Activated naive CD4-positive, alpha-beta T cell treated with anti-CD3 and anti-CD28 coated beads, Interleukin-2, amount 10 ng/mL, durations not matched to agents 7 days and 5 days (primary cell): Measurements from ENCODE around the gene IQCB1.

Experiments
- CTCF ChIA-PET: fragments of 350-600 bp; sonication (Branson Sonifier 250); formaldehyde crosslinking; loops from one replicate; lab custom pipeline; 2021; ENCODE audit warnings: antibody characterized with exemption; lab: Charles Lee
- DNase-seq: peaks from one replicate; pipeline ENCODE4 v3.0.0-alpha.2; 2020
- H3K27ac Mint-ChIP-seq: one replicate; pipeline ENCODE4 v1.8.0; 2021; ENCODE audit warnings: mild to moderate bottlenecking, moderate library complexity, mixed read lengths
- H3K27me3 Mint-ChIP-seq: one replicate; pipeline ENCODE4 v1.8.0; 2021; ENCODE audit warnings: mild to moderate bottlenecking, mixed read lengths
- H3K36me3 Mint-ChIP-seq: one replicate; pipeline ENCODE4 v1.8.0; 2021; ENCODE audit warnings: mixed read lengths
- H3K4me1 Mint-ChIP-seq: one replicate; pipeline ENCODE4 v1.8.0; 2021; ENCODE audit warnings: mixed read lengths
- H3K4me3 Mint-ChIP-seq: one replicate; pipeline ENCODE4 v1.8.0; 2021; ENCODE audit warnings: mild to moderate bottlenecking, moderate library complexity, mixed read lengths
- H3K9me3 Mint-ChIP-seq: one replicate; pipeline ENCODE4 v1.8.0; 2021; ENCODE audit warnings: mixed read lengths

The IQCB1 gene

DNA sequence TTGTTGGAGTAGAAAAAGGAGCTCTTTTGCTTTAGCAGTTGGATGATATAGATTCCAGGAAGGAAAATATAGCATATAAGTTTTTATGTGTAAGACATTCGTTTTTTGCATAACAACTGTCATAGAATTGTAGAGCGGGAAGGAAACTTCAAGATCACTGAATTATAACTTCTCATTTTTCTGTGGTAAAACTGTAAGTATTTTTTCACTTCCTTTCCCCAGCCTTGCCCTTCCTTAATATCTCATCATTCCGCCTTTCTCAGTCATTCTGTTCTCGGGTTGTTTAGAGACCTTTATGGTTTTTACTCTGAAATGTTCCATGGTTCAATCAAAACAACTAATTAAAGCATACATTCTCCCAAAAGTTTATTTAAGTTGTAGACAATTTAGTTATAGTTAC is 1.2 kb upstream of the IQCB1 start:
- Mint-ChIP-seq H3K4me1 (peaks cover 47% of the 10 kb centered on the region), H3K27ac (peak overlapping the region; percentile 93), H3K27me3 (no peaks in the 10 kb centered on the region), H3K9me3 (no peaks in the 10 kb centered on the region), H3K36me3 (peaks cover 28% of the 10 kb centered on the region), H3K4me3 (peak overlapping the region; percentile 91)
- CTCF ChIA-PET = no interaction called here
- no peak for DNase-seq

DNA sequence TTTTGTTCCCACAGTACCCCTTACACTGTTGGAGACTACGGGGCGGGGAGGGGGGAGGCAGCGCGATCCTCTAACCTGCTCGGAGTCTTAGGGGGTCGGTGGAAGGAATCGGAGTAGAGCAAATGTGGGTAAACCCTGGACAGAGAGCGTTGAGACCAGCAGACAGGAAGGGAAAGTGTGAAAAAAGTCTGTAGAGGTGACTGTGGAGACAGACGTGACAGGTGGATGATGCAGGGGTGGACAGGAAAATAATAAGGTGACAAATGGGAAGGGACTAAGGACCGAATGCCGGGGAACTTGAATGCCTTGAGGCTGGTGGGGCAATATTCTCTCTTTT is 573 bp upstream of the IQCB1 start:
- Mint-ChIP-seq H3K36me3 (peaks cover 28% of the 10 kb centered on the region), H3K27me3 (no peaks in the 10 kb centered on the region), H3K27ac (peak overlapping the region; percentile 93), H3K4me3 (peak overlapping the region; percentile 91), H3K4me1 (peaks cover 47% of the 10 kb centered on the region), H3K9me3 (no peaks in the 10 kb centered on the region)
- CTCF ChIA-PET = no interaction called here
- DNase-seq = no peak

GRCh38 chr3:121834157-121834670 is 646 bp downstream of the IQCB1 start:
- Mint-ChIP-seq H3K36me3 (peaks cover 29% of the 10 kb centered on the region), H3K27me3 (no peaks in the 10 kb centered on the region), H3K9me3 (no peaks in the 10 kb centered on the region), H3K27ac (peak overlapping the region; percentile 93), H3K4me1 (peaks cover 47% of the 10 kb centered on the region), H3K4me3 (peak overlapping the region; percentile 91)
- DNase-seq = no peak
- CTCF ChIA-PET = interaction anchor here (0.9 kb wide), 1 partner anchor 267 kb away, joined by 4 read pairs; no protein-coding TSS in a partner anchor

DNA sequence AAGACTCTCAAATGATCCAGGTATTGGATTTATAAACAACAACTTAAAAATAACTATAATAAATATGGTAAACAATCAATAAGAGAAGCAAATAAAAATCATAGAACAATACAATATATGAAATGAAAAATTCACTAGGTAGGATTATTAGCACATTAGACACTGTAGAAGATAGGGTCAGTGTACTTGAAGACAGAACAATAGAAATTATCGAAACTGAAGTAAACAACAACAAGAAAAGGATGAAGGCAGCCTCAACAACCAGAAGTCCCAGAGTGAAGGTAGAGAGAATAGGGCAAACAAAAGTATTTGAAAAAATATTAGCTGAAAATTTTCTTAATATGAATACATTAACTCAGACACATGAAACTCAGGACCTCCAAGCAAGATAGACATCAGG is 11.9 kb downstream of the IQCB1 start:
- no peak for DNase-seq
- peaks cover 12% of the 10 kb centered on the region for H3K4me1 Mint-ChIP-seq
- no peaks in the 10 kb centered on the region for H3K27me3 Mint-ChIP-seq
- CTCF ChIA-PET = no interaction called here
- H3K36me3 Mint-ChIP-seq = peaks cover 78% of the 10 kb centered on the region
- H3K9me3 Mint-ChIP-seq = peaks cover 16% of the 10 kb centered on the region
- no peak overlapping the region for H3K4me3 Mint-ChIP-seq
- no peak overlapping the region for H3K27ac Mint-ChIP-seq

DNA sequence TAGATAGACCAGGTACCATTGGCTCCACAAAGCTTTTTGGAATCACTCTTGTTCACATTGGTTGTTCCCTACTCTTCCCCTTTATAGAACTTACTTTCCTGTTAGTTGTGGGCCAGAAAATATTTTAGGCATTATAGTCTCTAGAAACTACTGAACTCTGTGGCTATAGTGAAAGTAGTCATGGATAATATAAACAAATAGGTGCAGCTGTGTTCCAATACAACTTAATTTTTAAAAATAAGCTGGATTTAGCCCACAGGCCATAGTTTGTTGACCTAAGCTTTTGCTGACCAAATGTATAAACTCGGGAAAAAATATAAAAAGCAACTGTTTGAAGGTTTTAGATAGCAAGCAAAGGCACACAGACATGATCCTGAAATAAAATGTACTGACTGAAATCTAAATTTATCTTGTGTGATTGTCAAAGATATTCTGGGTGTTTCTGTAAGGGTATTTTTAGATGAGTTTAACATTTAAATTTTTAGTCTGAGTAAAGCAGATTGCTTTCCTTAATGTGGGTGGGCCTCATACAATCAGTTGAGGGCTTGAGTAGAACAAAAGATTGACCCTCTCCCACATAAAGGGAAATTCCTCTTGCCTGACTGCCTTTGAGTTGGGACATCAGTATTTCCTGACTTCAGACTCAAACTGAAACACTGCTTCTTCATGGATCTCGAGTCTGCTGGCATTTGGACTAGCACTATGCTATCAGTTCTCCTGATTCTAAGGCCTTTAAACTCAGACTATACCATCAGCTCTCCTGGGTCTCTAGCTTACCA is 13.2 kb downstream of the IQCB1 start:
- CTCF ChIA-PET = interaction anchor here (0.6 to 0.7 kb wide), 2 partner anchors 10 to 438 kb away, joined by 3 to 4 read pairs; no protein-coding TSS in a partner anchor
- peaks cover 22% of the 10 kb centered on the region for H3K9me3 Mint-ChIP-seq
- no peak overlapping the region for H3K4me3 Mint-ChIP-seq
- H3K4me1 Mint-ChIP-seq = peaks cover 21% of the 10 kb centered on the region
- H3K36me3 Mint-ChIP-seq = peaks cover 78% of the 10 kb centered on the region
- H3K27ac Mint-ChIP-seq = peak overlapping the region; percentile 3
- DNase-seq = no peak
- no peaks in the 10 kb centered on the region for H3K27me3 Mint-ChIP-seq

- CTCF ChIA-PET = no interaction called here
- H3K4me3 Mint-ChIP-seq = no peak overlapping the region
- DNase-seq = no peak
- no peak overlapping the region for H3K27ac Mint-ChIP-seq
- H3K36me3 Mint-ChIP-seq = peaks cover 80% of the 10 kb centered on the region
- H3K27me3 Mint-ChIP-seq = no peaks in the 10 kb centered on the region
- peaks cover 24% of the 10 kb centered on the region for H3K9me3 Mint-ChIP-seq
- peaks cover 21% of the 10 kb centered on the region for H3K4me1 Mint-ChIP-seq
These were observed 15.6 kb downstream of the IQCB1 start for GRCh38 chr3:121819236-121819635.

GRCh38 chr3:121818578-121818977 is 16.3 kb downstream of the IQCB1 start:
- no peak overlapping the region for H3K4me3 Mint-ChIP-seq
- DNase-seq = no peak
- peaks cover 80% of the 10 kb centered on the region for H3K36me3 Mint-ChIP-seq
- CTCF ChIA-PET = no interaction called here
- H3K27ac Mint-ChIP-seq = no peak overlapping the region
- peaks cover 23% of the 10 kb centered on the region for H3K4me1 Mint-ChIP-seq
- H3K27me3 Mint-ChIP-seq = no peaks in the 10 kb centered on the region
- peaks cover 24% of the 10 kb centered on the region for H3K9me3 Mint-ChIP-seq

DNA sequence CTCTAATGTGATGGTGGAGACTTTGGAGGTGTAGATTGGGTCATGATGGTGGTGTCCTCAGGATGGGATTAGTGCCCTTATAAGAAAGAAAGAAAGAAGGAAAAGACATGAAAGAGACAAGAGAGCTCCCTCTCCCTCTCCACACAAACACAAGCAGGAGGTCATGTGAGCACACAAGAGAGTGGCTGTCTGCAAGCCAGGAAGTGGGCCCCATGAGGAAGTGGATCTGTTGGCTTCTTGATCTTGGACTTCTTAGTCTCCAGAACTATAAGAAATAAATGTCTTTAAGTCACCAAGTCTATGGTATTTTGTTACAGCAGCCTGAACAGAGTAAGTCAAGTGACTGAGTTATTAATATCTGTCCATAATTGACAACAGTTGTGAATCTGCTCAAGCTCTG is 17.1 kb downstream of the IQCB1 start:
- peaks cover 18% of the 10 kb centered on the region for H3K9me3 Mint-ChIP-seq
- H3K36me3 Mint-ChIP-seq = peaks cover 77% of the 10 kb centered on the region
- peaks cover 23% of the 10 kb centered on the region for H3K4me1 Mint-ChIP-seq
- no peaks in the 10 kb centered on the region for H3K27me3 Mint-ChIP-seq
- H3K4me3 Mint-ChIP-seq = no peak overlapping the region
- CTCF ChIA-PET = no interaction called here
- peak overlapping the region; percentile 61 for H3K27ac Mint-ChIP-seq
- peak; percentile 28 for DNase-seq

DNA sequence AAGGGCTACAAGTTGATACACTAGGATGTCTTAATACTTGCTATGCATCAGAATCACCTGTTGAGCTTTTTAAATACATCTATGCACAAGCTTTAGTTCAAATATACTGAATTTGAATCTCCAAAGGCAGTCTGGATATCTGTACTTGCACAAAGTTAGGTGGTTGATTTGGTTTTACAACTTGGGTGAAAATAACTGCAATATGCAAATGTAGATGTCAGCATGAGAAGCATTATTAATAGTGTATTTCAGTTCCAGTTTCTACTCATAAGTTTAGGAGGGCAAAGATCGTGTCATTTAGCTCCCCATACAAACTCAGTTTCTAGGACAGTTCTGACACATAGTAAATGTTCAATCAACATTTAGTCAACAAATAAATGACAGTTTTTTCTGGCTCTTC is 25.6 kb downstream of the IQCB1 start:
- Mint-ChIP-seq H3K27me3 (no peaks in the 10 kb centered on the region), H3K9me3 (no peaks in the 10 kb centered on the region), H3K4me3 (no peak overlapping the region), H3K36me3 (peaks cover 51% of the 10 kb centered on the region), H3K4me1 (peaks cover 2% of the 10 kb centered on the region), H3K27ac (no peak overlapping the region)
- CTCF ChIA-PET = interaction anchor here (0.7 kb wide), 1 partner anchor 37 kb away, joined by 3 read pairs; no protein-coding TSS in a partner anchor
- no peak for DNase-seq

- Mint-ChIP-seq H3K9me3 (no peaks in the 10 kb centered on the region), H3K4me1 (no peaks in the 10 kb centered on the region), H3K36me3 (peaks cover 35% of the 10 kb centered on the region), H3K4me3 (no peak overlapping the region), H3K27me3 (no peaks in the 10 kb centered on the region), H3K27ac (no peak overlapping the region)
- CTCF ChIA-PET = no interaction called here
- DNase-seq = no peak
These were observed 31.0 kb downstream of the IQCB1 start for GRCh38 chr3:121803771-121804320.

DNA sequence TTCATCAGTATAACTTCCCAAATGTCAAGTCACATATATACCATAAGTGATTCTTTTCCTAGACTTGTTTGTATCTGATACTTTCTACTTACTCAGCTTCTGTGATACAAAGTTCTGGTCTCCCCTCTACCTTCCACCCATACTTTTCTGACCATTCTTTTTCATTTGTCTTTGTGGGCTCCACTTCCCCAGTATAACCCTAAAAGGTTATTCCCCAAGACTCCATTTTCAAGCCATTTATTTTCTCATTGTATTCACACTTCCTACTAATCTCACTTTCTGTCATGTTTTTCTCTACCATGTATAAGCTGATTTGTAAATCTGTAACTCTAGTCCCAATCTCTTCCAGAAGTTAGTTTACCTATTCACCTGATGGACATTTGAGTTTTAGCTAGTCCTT is 34.0 kb downstream of the IQCB1 start:
- H3K4me3 Mint-ChIP-seq = no peak overlapping the region
- peaks cover 31% of the 10 kb centered on the region for H3K36me3 Mint-ChIP-seq
- no peak overlapping the region for H3K27ac Mint-ChIP-seq
- H3K9me3 Mint-ChIP-seq = no peaks in the 10 kb centered on the region
- no peaks in the 10 kb centered on the region for H3K4me1 Mint-ChIP-seq
- DNase-seq = no peak
- no peaks in the 10 kb centered on the region for H3K27me3 Mint-ChIP-seq
- CTCF ChIA-PET = no interaction called here

GRCh38 chr3:121796970-121797369 is 37.9 kb downstream of the IQCB1 start:
- Mint-ChIP-seq H3K27me3 (no peaks in the 10 kb centered on the region), H3K4me3 (no peak overlapping the region), H3K4me1 (no peaks in the 10 kb centered on the region), H3K27ac (no peak overlapping the region), H3K36me3 (peaks cover 30% of the 10 kb centered on the region), H3K9me3 (no peaks in the 10 kb centered on the region)
- DNase-seq = no peak
- CTCF ChIA-PET = no interaction called here

DNA sequence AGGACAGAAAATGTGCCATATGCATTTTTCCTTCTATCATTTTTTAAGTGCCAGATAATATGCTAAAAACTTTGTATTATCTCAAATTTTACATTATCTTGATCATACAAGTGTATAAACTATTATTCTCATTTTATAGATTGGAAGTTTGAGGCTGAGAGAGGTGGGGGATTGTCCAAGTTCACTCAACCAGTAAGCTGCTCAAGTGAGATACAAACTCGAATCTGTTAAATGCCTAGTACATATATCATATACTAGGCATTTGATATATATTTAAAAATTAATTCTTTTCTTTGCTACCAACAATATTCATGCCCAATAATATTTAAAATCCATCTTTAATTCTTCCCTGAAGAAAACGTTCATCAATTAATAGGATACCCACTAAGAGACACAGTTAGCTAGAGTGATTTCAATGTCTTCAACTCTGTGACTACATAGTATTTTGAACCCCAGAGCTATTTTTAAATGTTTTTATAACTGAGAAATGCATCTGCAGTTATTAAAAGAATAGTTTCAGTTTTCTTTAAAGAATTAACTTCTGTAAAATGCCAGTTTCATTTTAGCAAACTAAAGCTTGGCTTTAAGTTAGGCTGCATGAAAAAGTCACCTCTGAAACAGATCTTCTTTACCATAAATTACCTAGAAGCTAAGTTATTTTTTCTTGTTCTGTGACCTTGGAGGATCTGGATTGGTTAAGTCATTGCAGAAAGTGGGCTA is 40.4 kb downstream of the IQCB1 start:
- no peaks in the 10 kb centered on the region for H3K9me3 Mint-ChIP-seq
- no peak overlapping the region for H3K27ac Mint-ChIP-seq
- no peaks in the 10 kb centered on the region for H3K4me1 Mint-ChIP-seq
- no peak for DNase-seq
- H3K4me3 Mint-ChIP-seq = no peak overlapping the region
- peaks cover 34% of the 10 kb centered on the region for H3K36me3 Mint-ChIP-seq
- CTCF ChIA-PET = no interaction called here
- no peaks in the 10 kb centered on the region for H3K27me3 Mint-ChIP-seq

- no peaks in the 10 kb centered on the region for H3K27me3 Mint-ChIP-seq
- DNase-seq = no peak
- H3K4me1 Mint-ChIP-seq = no peaks in the 10 kb centered on the region
- H3K9me3 Mint-ChIP-seq = no peaks in the 10 kb centered on the region
- H3K36me3 Mint-ChIP-seq = peaks cover 47% of the 10 kb centered on the region
- no peak overlapping the region for H3K4me3 Mint-ChIP-seq
- no peak overlapping the region for H3K27ac Mint-ChIP-seq
- CTCF ChIA-PET = no interaction called here
These were observed 41.8 kb downstream of the IQCB1 start for GRCh38 chr3:121793078-121793477.
